Measurements from ENCODE around the gene MTUS2. TPM values are rescaled to one million over a fixed set of nuclear protein-coding genes. Genes with fewer than 3 reads are reported as not detected.
"Not testable (repeated sequence)": the region's sequence is repeated elsewhere in the genome, so short reads cannot be mapped to it uniquely, and the experiment has no call there.

The MTUS2 gene
- total RNA-seq, 3 donors from 2014 or later: not detected

DNA sequence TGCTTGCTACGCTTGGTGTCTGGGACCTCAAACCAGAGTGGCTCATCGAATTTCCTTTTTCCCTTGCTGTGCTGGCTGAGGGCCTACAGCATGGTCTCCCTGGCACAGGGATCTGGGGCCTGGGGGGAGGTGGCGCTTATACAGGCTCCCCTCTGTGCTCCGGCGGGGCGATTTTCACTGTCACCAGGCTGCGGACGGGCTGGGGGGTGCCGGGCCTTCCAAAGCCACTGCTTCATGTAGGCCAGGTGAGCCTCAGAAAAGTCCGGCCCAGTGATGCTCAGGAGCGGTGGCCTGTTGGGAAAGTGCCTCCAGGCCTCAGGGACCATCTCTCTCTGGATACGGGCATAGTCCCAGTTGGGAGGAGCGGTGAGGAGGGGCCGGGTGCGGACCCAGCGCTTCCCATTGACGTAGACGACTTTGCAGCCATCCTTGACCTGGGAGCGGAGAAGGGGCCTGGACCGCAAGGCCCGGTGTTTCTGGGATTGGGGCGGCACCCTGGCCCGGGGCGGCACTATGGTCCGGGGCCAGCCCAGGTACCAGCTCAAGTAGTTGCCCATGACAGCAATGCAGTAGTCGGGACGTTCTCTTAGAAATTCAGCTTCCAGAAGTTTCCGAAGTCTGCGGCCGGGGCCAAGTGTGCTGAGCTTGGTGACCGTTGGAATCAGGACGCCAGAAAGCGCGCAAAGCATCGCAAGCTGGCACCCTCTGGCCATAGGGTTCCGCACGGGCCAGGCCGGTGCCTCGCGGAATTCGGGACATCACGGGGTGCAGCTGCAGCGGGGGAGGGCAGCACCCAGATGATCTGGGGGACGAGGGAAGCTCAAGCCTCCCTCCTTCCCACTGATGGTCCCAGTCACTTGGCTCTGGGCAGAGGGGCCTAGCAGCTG is 519.5 kb downstream of the MTUS2 start:
- Mint-ChIP-seq H3K27me3 (ENCODE audit: low read depth) (peaks cover 2% of the 10 kb centered on the region), H3K36me3 (ENCODE audit: insufficient read depth) (no peaks in the 10 kb centered on the region), H3K9me3 (peaks cover 10% of the 10 kb centered on the region), H3K4me1 (ENCODE audit: low read depth) (no peaks in the 10 kb centered on the region), H3K4me3 (no peak overlapping the region)
- DNase-seq (no peak), ATAC-seq (no peak)

DNA sequence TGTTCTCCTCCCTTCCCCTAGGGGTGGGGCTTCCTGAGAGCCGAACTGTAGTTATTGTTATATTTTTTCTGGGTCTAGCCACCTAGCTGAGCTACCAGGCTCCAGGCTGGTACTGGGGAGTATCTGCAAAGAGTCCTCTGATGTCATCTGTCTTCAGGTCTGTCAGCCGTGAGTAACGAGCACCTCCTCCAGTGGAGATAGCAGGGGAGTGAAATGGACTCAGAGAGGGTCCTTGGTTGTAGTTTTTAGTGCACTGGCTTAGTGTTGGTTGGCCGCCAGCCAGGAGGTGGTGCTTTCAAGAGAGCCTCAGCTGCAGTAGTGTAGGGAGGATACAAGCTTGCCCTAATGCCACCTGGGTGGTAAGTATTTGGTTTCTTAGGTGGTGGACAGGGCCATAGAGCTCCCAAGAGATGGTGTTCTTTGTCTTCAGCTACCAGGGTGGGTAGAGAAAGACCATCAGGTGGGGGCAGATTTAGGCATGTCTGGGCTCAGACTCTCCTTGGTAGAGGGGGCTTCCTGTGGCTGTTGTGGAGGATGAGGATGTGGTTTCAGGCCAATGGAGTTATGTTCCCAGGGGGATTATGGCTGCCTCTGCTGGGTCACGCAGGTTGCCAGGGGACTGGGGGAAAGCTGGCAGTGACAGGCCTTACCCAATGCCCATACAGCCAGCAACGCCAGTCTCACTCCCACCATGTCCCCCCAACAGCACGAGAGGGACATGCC is 525.9 kb downstream of the MTUS2 start:
- not testable (repeated sequence) for ATAC-seq; H3K4me3 Mint-ChIP-seq; H3K9me3 Mint-ChIP-seq; H3K36me3 Mint-ChIP-seq (ENCODE audit: insufficient read depth); H3K4me1 Mint-ChIP-seq (ENCODE audit: low read depth); DNase-seq; H3K27me3 Mint-ChIP-seq (ENCODE audit: low read depth)

DNA sequence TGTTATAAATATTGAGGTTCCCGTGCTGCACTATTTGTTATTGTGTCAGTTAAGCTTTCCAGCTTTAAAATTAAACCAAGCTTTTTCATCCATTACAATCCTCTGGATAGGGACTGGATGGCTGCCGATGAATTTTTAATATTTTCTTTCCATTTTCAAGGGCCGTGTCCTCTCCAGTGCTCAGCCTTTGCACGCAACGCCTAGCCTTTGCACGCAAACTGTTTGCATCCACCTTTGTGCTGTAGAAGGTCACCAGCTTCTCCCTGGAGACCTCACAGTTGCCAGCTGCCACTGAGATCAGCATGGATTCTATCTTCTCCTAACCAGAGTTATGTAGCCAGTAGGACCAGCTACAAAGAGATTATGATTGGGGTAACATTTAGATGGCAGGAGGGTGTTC is 534.9 kb downstream of the MTUS2 start:
- ATAC-seq (no peak), DNase-seq (no peak)
- Mint-ChIP-seq H3K4me1 (ENCODE audit: low read depth) (no peaks in the 10 kb centered on the region), H3K36me3 (ENCODE audit: insufficient read depth) (no peaks in the 10 kb centered on the region), H3K4me3 (no peak overlapping the region), H3K27me3 (ENCODE audit: low read depth) (peaks cover 16% of the 10 kb centered on the region), H3K9me3 (no peaks in the 10 kb centered on the region)

DNA sequence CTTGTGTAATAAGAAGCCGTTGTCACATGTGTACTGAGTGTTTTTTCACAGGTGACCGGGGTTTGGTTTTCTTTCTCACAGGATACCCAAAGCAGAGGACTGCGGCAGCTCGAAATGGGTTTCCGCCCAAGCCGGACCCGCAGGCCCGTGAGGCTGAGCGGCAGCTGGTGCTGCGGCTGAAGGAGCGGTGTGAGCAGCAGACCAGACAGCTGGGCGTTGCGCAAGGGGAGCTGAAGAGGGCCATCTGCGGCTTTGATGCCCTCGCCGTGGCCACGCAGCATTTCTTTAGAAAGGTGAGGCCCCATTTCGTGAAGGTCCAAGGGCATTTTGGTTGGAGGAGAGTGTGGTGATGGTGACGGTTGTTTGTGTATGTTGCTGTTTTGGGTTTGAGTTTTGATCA is 539.0 kb downstream of the MTUS2 start:
- H3K9me3 Mint-ChIP-seq: no peaks in the 10 kb centered on the region
- DNase-seq: no peak
- H3K4me1 Mint-ChIP-seq (ENCODE audit: low read depth): no peaks in the 10 kb centered on the region
- H3K4me3 Mint-ChIP-seq: no peak overlapping the region
- ATAC-seq: no peak
- peaks cover 10% of the 10 kb centered on the region for H3K27me3 Mint-ChIP-seq (ENCODE audit: low read depth)
- H3K36me3 Mint-ChIP-seq (ENCODE audit: insufficient read depth): no peaks in the 10 kb centered on the region

DNA sequence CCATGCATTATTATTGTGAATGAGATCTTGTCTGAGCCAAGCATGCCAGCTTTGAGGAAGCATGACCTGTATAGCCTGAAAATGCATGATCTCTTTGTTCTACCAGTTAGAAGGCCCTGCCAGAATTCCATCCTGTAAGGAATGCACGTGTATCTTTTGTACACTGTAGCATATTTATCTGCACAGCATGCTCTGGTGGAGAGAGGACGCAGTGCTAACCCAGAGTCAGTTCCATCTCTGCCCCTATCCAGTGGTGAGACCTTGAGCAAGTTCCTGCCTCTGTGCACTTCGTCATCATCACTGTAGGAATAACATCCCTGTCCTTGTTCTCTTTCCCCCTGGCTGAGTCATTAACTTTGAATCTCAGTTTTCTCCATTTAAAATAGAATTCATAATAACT is 541.6 kb downstream of the MTUS2 start:
- DNase-seq (no peak), ATAC-seq (no peak)
- Mint-ChIP-seq H3K9me3 (no peaks in the 10 kb centered on the region), H3K36me3 (ENCODE audit: insufficient read depth) (no peaks in the 10 kb centered on the region), H3K4me3 (no peak overlapping the region), H3K4me1 (ENCODE audit: low read depth) (no peaks in the 10 kb centered on the region), H3K27me3 (ENCODE audit: low read depth) (peaks cover 8% of the 10 kb centered on the region)

DNA sequence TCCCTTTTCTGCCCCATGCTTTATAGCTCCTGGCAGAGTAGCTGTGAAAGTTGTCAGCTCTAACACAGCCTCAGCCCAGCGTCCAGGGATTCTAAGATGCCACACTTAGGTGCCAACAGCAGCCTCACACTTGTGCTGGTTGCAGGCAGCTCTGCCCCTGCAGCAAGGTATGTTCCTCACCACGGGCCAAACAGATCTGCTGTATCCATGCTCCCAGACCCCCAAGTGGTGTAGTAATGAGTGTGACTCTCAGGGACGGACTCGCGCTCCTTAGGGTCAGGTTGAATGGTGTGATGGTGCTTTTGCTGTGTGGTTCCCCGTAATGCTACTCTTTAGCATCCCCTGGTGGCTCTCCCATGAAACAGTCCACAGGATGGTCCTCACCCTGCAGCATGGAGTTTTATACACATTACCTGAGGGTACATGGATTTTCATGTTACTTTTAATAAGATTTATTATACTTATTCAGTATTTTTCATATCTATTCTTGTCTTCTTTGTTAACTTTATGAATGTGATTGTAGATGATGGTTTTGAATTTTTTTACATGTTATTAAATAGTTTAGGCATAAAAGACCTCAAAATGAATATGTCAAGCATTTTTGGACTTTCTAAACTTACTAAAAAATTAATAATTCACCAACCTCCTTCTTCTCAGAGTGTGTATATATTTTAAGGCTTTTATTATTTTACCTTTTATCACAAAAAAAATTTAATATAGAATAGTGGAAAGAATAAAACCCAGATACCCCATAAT is 542.9 kb downstream of the MTUS2 start:
- no peak for DNase-seq
- peak; percentile 80 to 92 for ATAC-seq
- peaks cover 7% of the 10 kb centered on the region for H3K27me3 Mint-ChIP-seq (ENCODE audit: low read depth)
- H3K36me3 Mint-ChIP-seq (ENCODE audit: insufficient read depth): no peaks in the 10 kb centered on the region
- no peak overlapping the region for H3K4me3 Mint-ChIP-seq
- H3K4me1 Mint-ChIP-seq (ENCODE audit: low read depth): no peaks in the 10 kb centered on the region
- no peaks in the 10 kb centered on the region for H3K9me3 Mint-ChIP-seq

DNA sequence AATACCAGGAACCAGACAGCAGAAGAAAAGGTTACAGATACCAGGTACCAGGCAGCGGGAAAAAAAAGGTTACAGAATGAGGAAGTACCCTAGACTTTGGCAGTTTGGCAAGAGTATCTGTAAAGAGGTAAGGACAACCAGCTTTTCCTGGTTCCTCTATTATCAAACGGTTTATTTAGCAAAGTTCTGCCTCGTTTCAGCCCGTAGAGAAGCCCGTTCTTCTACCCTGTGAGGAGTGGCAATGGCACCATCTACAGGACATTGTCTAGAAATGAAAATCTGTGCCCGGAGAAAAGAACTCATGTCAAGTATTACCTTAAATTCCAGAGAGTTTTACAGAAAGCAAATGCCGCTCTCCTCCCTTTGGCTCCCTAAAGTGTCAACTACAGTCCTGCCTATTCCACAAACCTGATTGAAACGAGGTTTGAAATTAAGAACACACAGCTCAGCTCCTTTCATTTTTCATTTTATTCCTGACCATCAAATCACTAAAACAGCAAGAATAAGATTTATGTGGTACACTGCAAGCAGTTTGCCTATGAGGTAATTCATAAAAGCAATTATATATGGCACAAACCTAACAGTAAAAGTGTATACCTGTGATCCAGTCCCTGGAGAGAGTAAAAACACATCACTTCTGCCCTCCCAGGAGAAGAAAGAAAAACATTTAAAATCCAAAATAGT is 549.1 kb downstream of the MTUS2 start:
- Mint-ChIP-seq H3K27me3 (ENCODE audit: low read depth) (peaks cover 13% of the 10 kb centered on the region), H3K36me3 (ENCODE audit: insufficient read depth) (no peaks in the 10 kb centered on the region), H3K4me1 (ENCODE audit: low read depth) (no peaks in the 10 kb centered on the region), H3K4me3 (no peak overlapping the region), H3K9me3 (no peaks in the 10 kb centered on the region)
- ATAC-seq (no peak), DNase-seq (no peak)

DNA sequence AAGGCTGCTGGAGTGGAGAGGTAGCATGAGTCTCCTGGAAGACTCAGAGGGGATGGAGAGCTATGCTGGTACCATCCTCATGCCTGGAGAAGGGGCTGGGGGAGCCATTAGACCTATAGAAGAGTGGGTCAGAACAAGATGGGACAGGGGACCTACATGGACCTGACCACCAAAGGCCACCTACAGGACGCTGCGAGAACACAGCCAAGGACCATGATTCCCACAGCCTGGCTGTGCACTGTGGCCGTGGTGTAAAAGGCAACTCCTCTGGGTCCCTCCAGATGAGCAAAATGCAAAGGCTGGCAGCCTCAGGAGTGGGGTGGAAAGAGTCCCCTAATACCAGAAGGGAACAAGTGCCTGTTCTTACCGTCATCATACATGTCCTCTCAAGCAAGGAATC is 559.1 kb downstream of the MTUS2 start:
- Mint-ChIP-seq H3K9me3 (no peaks in the 10 kb centered on the region), H3K4me3 (no peak overlapping the region), H3K36me3 (ENCODE audit: insufficient read depth) (no peaks in the 10 kb centered on the region), H3K27me3 (ENCODE audit: low read depth) (peaks cover 6% of the 10 kb centered on the region), H3K4me1 (ENCODE audit: low read depth) (no peaks in the 10 kb centered on the region)
- ATAC-seq (no peak), DNase-seq (no peak)

DNA sequence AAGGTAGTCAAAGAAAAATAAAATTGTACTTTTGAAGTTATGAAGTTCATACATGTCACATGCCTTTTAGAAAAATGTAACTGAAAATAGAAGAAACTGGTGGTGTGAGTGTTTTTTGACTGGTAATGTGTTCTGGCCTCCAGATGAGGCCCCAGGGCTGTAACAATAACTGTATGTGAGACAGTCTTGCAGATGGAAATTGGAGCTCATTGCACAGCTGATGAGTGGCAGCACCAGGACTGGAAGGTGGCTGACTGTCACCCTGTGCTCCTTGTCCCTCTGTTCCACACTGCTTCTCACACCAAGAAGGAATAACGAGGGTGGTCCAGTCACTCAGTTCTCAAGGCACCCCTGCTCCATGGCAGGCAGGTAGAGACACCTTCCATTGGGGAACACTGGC is 559.7 kb downstream of the MTUS2 start:
- DNase-seq (no peak), ATAC-seq (no peak)
- H3K36me3 Mint-ChIP-seq (ENCODE audit: insufficient read depth): no peaks in the 10 kb centered on the region
- H3K4me3 Mint-ChIP-seq: no peak overlapping the region
- no peaks in the 10 kb centered on the region for H3K4me1 Mint-ChIP-seq (ENCODE audit: low read depth)
- no peaks in the 10 kb centered on the region for H3K9me3 Mint-ChIP-seq
- H3K27me3 Mint-ChIP-seq (ENCODE audit: low read depth): peaks cover 5% of the 10 kb centered on the region

DNA sequence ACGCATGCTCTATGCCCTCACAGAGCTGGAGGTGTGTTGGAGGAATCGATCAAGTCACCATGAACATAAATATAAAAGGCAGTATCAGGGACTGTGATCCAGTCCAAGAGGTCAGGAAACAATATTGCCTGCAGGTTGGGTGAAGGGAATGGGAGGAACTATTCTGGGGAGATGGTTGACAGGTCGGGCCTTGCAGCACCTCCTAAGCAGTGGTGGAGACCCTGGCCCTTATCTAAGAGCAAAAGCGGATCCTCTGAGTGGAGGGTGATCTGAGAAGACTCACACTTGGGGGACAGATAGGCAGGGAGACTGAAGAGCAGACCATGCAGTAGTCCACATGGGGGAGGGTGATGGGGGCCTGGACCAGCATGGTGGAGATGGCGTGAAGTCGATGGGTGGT is 561.9 kb downstream of the MTUS2 start:
- no peaks in the 10 kb centered on the region for H3K4me1 Mint-ChIP-seq (ENCODE audit: low read depth)
- ATAC-seq (no peak), DNase-seq (no peak)
- H3K27me3 Mint-ChIP-seq (ENCODE audit: low read depth): peaks cover 3% of the 10 kb centered on the region
- H3K4me3 Mint-ChIP-seq: no peak overlapping the region
- no peaks in the 10 kb centered on the region for H3K9me3 Mint-ChIP-seq
- no peaks in the 10 kb centered on the region for H3K36me3 Mint-ChIP-seq (ENCODE audit: insufficient read depth)

DNA sequence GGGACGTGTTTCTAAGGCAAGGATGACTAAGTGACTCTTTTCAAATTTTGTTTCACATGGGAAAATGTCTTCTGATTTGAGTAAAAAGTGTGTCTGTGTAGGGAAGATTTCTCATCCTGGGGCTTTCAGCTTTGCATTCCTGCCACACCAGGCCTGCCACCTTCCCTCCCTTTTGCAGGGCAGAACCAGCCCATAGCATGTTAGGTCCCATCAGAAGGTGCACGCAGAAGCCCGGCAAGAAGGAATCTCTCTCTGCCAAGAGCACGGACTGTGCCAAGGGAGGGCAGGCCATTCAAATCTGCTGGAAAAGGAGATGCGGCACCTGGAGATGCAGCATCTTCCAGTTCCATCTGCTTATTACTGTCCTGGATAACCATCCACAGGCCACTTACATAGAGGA is 563.3 kb downstream of the MTUS2 start:
- ATAC-seq (no peak), DNase-seq (no peak)
- Mint-ChIP-seq H3K4me1 (ENCODE audit: low read depth) (no peaks in the 10 kb centered on the region), H3K36me3 (ENCODE audit: insufficient read depth) (no peaks in the 10 kb centered on the region), H3K27me3 (ENCODE audit: low read depth) (no peaks in the 10 kb centered on the region), H3K9me3 (no peaks in the 10 kb centered on the region), H3K4me3 (no peak overlapping the region)

DNA sequence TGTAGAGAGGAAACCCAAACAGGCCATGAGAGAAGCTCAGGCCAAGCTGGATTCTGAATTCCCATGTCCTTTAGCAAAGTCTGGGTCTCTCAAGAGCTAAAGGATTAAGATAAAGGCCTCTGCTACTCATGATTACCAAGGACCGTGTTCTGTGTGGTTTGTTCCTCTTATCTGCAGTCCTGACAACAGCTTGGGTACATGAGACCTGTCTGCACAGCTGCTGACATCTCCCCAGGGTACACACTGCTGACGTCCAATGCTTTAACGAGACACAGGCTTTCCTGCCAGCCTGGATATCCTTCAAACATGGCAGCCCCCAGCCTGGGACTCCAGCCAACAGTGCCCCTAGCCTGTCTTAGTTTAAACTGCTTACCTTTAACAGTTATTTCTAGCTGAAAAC is 564.3 kb downstream of the MTUS2 start:
- H3K27me3 Mint-ChIP-seq (ENCODE audit: low read depth): no peaks in the 10 kb centered on the region
- H3K4me3 Mint-ChIP-seq: no peak overlapping the region
- ATAC-seq: no peak
- H3K4me1 Mint-ChIP-seq (ENCODE audit: low read depth): no peaks in the 10 kb centered on the region
- no peaks in the 10 kb centered on the region for H3K36me3 Mint-ChIP-seq (ENCODE audit: insufficient read depth)
- DNase-seq: no peak
- H3K9me3 Mint-ChIP-seq: no peaks in the 10 kb centered on the region

DNA sequence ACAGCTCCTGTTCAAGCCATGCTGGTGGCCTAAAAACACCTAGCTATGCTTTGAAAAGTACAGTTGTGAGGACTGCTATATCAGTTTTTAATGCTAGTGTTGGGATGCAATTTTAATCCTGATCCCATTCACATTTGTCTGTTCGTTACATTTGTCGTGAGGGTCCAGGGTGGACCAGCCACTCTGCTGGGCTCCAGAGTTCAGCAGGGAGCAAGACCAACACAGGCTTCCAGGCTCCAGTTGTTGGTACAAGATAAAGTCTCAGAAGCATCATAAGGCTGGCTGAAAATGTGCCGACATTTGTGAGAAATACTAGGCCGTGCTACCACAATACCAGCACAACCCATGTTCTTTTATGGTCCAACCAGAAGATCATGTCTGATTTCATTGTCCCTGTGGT is 564.7 kb downstream of the MTUS2 start:
- DNase-seq: no peak
- no peaks in the 10 kb centered on the region for H3K36me3 Mint-ChIP-seq (ENCODE audit: insufficient read depth)
- no peak for ATAC-seq
- no peaks in the 10 kb centered on the region for H3K9me3 Mint-ChIP-seq
- no peak overlapping the region for H3K4me3 Mint-ChIP-seq
- H3K4me1 Mint-ChIP-seq (ENCODE audit: low read depth): no peaks in the 10 kb centered on the region
- H3K27me3 Mint-ChIP-seq (ENCODE audit: low read depth): no peaks in the 10 kb centered on the region

DNA sequence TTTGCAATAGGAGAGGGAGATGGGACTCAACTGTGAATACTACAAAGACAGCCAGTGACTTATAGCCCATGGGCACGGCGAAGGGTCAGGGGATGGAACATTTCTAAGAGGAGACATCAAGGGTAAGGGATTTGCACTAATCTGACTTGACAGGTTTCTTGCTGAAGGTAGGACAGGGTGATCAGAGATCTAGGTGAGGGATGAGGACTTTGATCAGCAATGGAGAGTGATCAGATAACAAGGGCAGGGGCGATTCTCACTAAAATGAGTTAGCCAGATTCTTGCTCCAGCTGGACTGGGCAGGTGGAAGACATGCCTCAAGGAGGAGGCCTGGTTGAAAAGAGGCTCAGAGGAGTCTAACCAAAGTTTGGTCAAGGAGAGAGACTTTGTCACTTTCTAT is 566.1 kb downstream of the MTUS2 start:
- H3K9me3 Mint-ChIP-seq: no peaks in the 10 kb centered on the region
- H3K4me3 Mint-ChIP-seq: no peak overlapping the region
- no peaks in the 10 kb centered on the region for H3K27me3 Mint-ChIP-seq (ENCODE audit: low read depth)
- H3K4me1 Mint-ChIP-seq (ENCODE audit: low read depth): no peaks in the 10 kb centered on the region
- DNase-seq (no peak), ATAC-seq (no peak)
- no peaks in the 10 kb centered on the region for H3K36me3 Mint-ChIP-seq (ENCODE audit: insufficient read depth)

All from activated T-cell treated with anti-CD3 and anti-CD28 coated beads, Interleukin-2, amount 50 U/mL, for 4 hours (primary cell).